WTC11 (cell line): ENCODE measurements around the gene CEP20. TPM values are rescaled to one million over a fixed set of nuclear protein-coding genes. Genes with fewer than 3 reads are reported as not detected.

Experiments
- ATAC-seq: fragments of 200-7000 bp; cut with Tn5 transposase; 2 replicates; pipeline ENCODE4 v1.10.0; 2021; ENCODE audit warnings: mild to moderate bottlenecking, moderate library complexity
- CTCF ChIA-PET: fragments of 300-600 bp; sonication (Branson Sonifier 250); formaldehyde crosslinking; loops from one replicate; lab custom pipeline; 2021; ENCODE audit warnings: antibody characterized with exemption; lab: Charles Lee
- POLR2A ChIA-PET: fragments of 350-600 bp; sonication (Branson Sonifier 250); formaldehyde crosslinking; loops from one replicate; lab custom pipeline; 2021; ENCODE audit warnings: antibody characterized with exemption; lab: Charles Lee
- DNase-seq: peaks from one replicate; pipeline ENCODE4 v3.0.0; 2021; ENCODE audit warnings: low spot score
- H3K27ac Mint-ChIP-seq: 2 replicates; pipeline ENCODE4 v1.8.0; 2021; ENCODE audit warnings: mixed read lengths
- H3K27me3 Mint-ChIP-seq: 2 replicates; pipeline ENCODE4 v1.8.0; 2021; ENCODE audit warnings: low read depth, mild to moderate bottlenecking, moderate library complexity, mixed read lengths
- H3K36me3 Mint-ChIP-seq: 2 replicates; pipeline ENCODE4 v1.8.0; 2021; ENCODE audit warnings: mixed read lengths
- H3K4me1 Mint-ChIP-seq: 2 replicates; pipeline ENCODE4 v1.8.0; 2022; ENCODE audit warnings: mixed read lengths
- H3K4me3 Mint-ChIP-seq: 2 replicates; pipeline ENCODE4 v1.8.0; 2021; ENCODE audit warnings: mild to moderate bottlenecking, moderate library complexity, mixed read lengths
- H3K9me3 Mint-ChIP-seq: 2 replicates; pipeline ENCODE4 v1.8.0; 2021; ENCODE audit warnings: mixed read lengths
- ARID4B ChIP-seq: sonication (generic); formaldehyde crosslinking; IDR thresholded peaks from 2 replicates; pipeline ENCODE4 v1.8.0; 2023; ENCODE audit warnings: missing genetic modification reagents, mild to moderate bottlenecking, borderline replicate concordance
- ATF2 ChIP-seq: sonication (generic); formaldehyde crosslinking; IDR thresholded peaks from 2 replicates; pipeline ENCODE4 v1.8.1; 2022; ENCODE audit warnings: low read depth, missing genetic modification reagents, borderline replicate concordance
- E2F1 ChIP-seq: sonication (generic); formaldehyde crosslinking; IDR thresholded peaks from 2 replicates; pipeline ENCODE4 v1.8.0; 2022; ENCODE audit warnings: mild to moderate bottlenecking, missing genetic modification reagents
- ELF4 ChIP-seq: sonication (generic); formaldehyde crosslinking; IDR thresholded peaks from 2 replicates; pipeline ENCODE4 v1.8.1; 2022; ENCODE audit warnings: low read depth, mild to moderate bottlenecking, moderate library complexity, missing genetic modification reagents
- GTF2I ChIP-seq: fragments of 250-450 bp; sonication (Bioruptor Pico); conservative IDR thresholded peaks from 2 replicates; pipeline ENCODE4 v1.4.0; 2021; ENCODE audit warnings: mild to moderate bottlenecking
- IRF2 ChIP-seq: sonication (generic); formaldehyde crosslinking; IDR thresholded peaks from 2 replicates; pipeline ENCODE4 v1.8.0; 2022; ENCODE audit warnings: low read depth, missing genetic modification reagents, borderline replicate concordance
- NR2C2 ChIP-seq: sonication (generic); formaldehyde crosslinking; IDR thresholded peaks from 2 replicates; pipeline ENCODE4 v1.8.0; 2022; ENCODE audit warnings: mild to moderate bottlenecking, missing genetic modification reagents
- NR3C1 ChIP-seq: sonication (generic); formaldehyde crosslinking; conservative IDR thresholded peaks from 2 replicates; pipeline ENCODE4 v1.8.1; 2023; ENCODE audit warnings: low read depth, mild to moderate bottlenecking, missing genetic modification reagents
- PRRX2 ChIP-seq: fragments of 250-450 bp; sonication (Bioruptor Pico); IDR thresholded peaks from 2 replicates; pipeline ENCODE4 v1.8.0; 2021; ENCODE audit warnings: mild to moderate bottlenecking
- SOX15 ChIP-seq: fragments of 250-450 bp; sonication (Bioruptor Pico); IDR thresholded peaks from 2 replicates; pipeline ENCODE4 v1.9.0; 2021; ENCODE audit warnings: mild to moderate bottlenecking
- TEAD1 ChIP-seq: sonication (generic); formaldehyde crosslinking; IDR thresholded peaks from 2 replicates; pipeline ENCODE4 v1.8.0; 2022; ENCODE audit warnings: mild to moderate bottlenecking, missing genetic modification reagents
- ZNF281 ChIP-seq: sonication (generic); formaldehyde crosslinking; IDR thresholded peaks from 2 replicates; pipeline ENCODE4 v1.8.0; 2023; ENCODE audit warnings: mild to moderate bottlenecking, missing genetic modification reagents
- ZNF416 ChIP-seq: fragments of 250-450 bp; sonication (Bioruptor Pico); IDR thresholded peaks from 2 replicates; pipeline ENCODE4 v1.9.0; 2021; ENCODE audit warnings: mild to moderate bottlenecking, inconsistent platforms
- ZNF532 ChIP-seq: fragments of 250-450 bp; sonication (Bioruptor Pico); IDR thresholded peaks from 2 replicates; pipeline ENCODE4 v1.9.0; 2021; ENCODE audit warnings: mild to moderate bottlenecking, borderline replicate concordance
- total RNA-seq: library from RNA; stranded (reverse); gene quantifications from 3 replicates; pipeline ENCODE4 v1.2.3, GENCODE V29; 2021

Gene CEP20
- total RNA-seq, 1 experiment from 2014 or later: 39.1 TPM

GRCh38 chr16:15879255-15879811 is 9.1 kb downstream of the CEP20 start (continued):
- no peak for TF ChIP-seq ZNF281 (CRISPR knock-in tag)
- TF ChIP-seq PRRX2 (CRISPR knock-in tag): no peak
- TF ChIP-seq GTF2I (CRISPR knock-in tag): no peak
- no peak for TF ChIP-seq ZNF532 (CRISPR knock-in tag)
- TF ChIP-seq NR2C2: no peak
- no peak for TF ChIP-seq E2F1 (CRISPR knock-in tag)
- no peak for TF ChIP-seq ARID4B (CRISPR knock-in tag)
- no peak for TF ChIP-seq ELF4
- TF ChIP-seq NR3C1 (CRISPR knock-in tag): no peak
- no peak for TF ChIP-seq SOX15 (CRISPR knock-in tag)
- no peak for TF ChIP-seq TEAD1 (CRISPR knock-in tag)

GRCh38 chr16:15876503-15876902 is 11.9 kb downstream of the CEP20 start:
- no peak for ATAC-seq
- Mint-ChIP-seq H3K9me3 (no peaks in the 10 kb centered on the region), H3K4me1 (no peaks in the 10 kb centered on the region), H3K27me3 (no peaks in the 10 kb centered on the region), H3K4me3 (no peak overlapping the region), H3K36me3 (peaks cover 15% of the 10 kb centered on the region), H3K27ac (no peak overlapping the region)
- POLR2A ChIA-PET: interaction anchor here (1.2 kb wide), 1 partner anchor 12 kb away, joined by 3 read pairs; the partner anchor contains the start of gene CEP20
- CTCF ChIA-PET: interaction anchor here (1.8 to 3.9 kb wide), 2 partner anchors 12 kb away, joined by 9 to 44 read pairs; partner anchors contain the start of gene CEP20
- DNase-seq: no peak
- TF ChIP-seq ATF2 (no peak), IRF2 (CRISPR knock-in tag) (no peak), ZNF416 (CRISPR knock-in tag) (no peak), ZNF281 (CRISPR knock-in tag) (no peak)
